Calu3 (cell line): Measurements from ENCODE around the gene ZBTB12. TPM values are rescaled to one million over a fixed set of nuclear protein-coding genes. Genes with fewer than 3 reads are reported as not detected.

Experiments
- BruUV-seq: library from RNA; stranded (reverse); fragments of 400-500 nt; replicated peaks from 2 replicates; lab custom pipeline; 2021; lab: Mats Ljungman, UMichigan
- CTCF ChIA-PET: fragments of 300-600 bp; sonication (Branson Sonifier 250); formaldehyde crosslinking; loops from one replicate; lab custom pipeline; 2022; ENCODE audit warnings: antibody characterized with exemption; lab: Charles Lee
- DNase-seq: peaks from one replicate; pipeline ENCODE4 v3.0.0; 2022
- H3K27ac Mint-ChIP-seq: one replicate; pipeline ENCODE4 v1.8.0; 2022; ENCODE audit warnings: mixed read lengths; ENCODE audit not compliant: unreplicated experiment
- H3K27me3 Mint-ChIP-seq: one replicate; pipeline ENCODE4 v1.8.0; 2022; ENCODE audit warnings: mixed read lengths; ENCODE audit not compliant: unreplicated experiment
- H3K36me3 Mint-ChIP-seq: one replicate; pipeline ENCODE4 v1.8.0; 2022; ENCODE audit warnings: mild to moderate bottlenecking, moderate library complexity, mixed read lengths; ENCODE audit not compliant: insufficient read depth, unreplicated experiment
- H3K4me1 Mint-ChIP-seq: one replicate; pipeline ENCODE4 v1.8.0; 2022; ENCODE audit warnings: mild to moderate bottlenecking, low read depth, mixed read lengths; ENCODE audit not compliant: unreplicated experiment
- H3K4me3 Mint-ChIP-seq: one replicate; pipeline ENCODE4 v1.8.0; 2022; ENCODE audit warnings: mild to moderate bottlenecking, low read depth, moderate library complexity, mixed read lengths; ENCODE audit not compliant: unreplicated experiment
- H3K9me3 Mint-ChIP-seq: one replicate; pipeline ENCODE4 v1.8.0; 2022; ENCODE audit warnings: low read depth, mixed read lengths; ENCODE audit not compliant: unreplicated experiment
- intact Hi-C: fragments of 100-400 bp; cut with micrococcal nuclease; formaldehyde crosslinking; loops from one replicate; pipeline ENCODE4 v1.10.0; 2022; ENCODE audit not compliant: unreplicated experiment
- total RNA-seq: library from RNA; stranded (reverse); gene quantifications from 2 replicates; pipeline ENCODE4 v1.2.3, GENCODE V29; 2022
- TF ChIP-seq, protein P1 (sequence below): fragments of 200-600 bp; IDR thresholded peaks from one replicate; pipeline ENCODE4 v1.8.0; 2022; ENCODE audit warnings: antibody characterized with exemption; ENCODE audit not compliant: unreplicated experiment

Gene ZBTB12
- total RNA-seq, 1 experiment from 2014 or later, result 28.1 TPM

DNA sequence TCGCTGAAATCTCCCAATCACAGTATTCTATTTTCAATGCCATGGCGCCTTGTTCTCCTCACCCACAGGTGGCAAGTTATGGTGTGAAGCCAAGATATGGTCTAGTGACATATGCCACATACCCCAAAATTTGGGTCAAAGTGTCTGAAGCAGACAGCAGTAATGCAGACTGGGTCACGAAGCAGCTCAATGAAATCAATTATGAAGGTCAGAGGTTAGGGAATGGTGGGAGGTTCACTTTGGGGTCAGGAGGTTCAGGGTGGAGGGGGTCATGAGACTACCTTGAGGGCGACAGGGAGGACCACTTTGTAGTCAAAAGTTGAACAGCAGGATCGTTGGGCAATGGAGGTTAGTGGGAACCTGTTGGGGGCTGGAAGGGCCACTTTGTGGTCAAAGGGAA, 46.4 kb upstream of the ZBTB12 start:
- CTCF ChIA-PET, result interaction anchor here (0.6 to 1.1 kb wide), 2 partner anchors 20 to 51 kb away, joined by 3 read pairs; partner anchors contain the start of gene EHMT2
- H3K4me3 Mint-ChIP-seq, result peak overlapping the region; percentile 77
- H3K4me1 Mint-ChIP-seq, result peaks cover 69% of the 10 kb centered on the region
- H3K9me3 Mint-ChIP-seq, result no peaks in the 10 kb centered on the region
- DNase-seq, result no peak
- peaks cover 78% of the 10 kb centered on the region for H3K36me3 Mint-ChIP-seq
- no TSS peak for BruUV-seq
- H3K27me3 Mint-ChIP-seq, result no peaks in the 10 kb centered on the region
- TF ChIP-seq, protein P1, sequence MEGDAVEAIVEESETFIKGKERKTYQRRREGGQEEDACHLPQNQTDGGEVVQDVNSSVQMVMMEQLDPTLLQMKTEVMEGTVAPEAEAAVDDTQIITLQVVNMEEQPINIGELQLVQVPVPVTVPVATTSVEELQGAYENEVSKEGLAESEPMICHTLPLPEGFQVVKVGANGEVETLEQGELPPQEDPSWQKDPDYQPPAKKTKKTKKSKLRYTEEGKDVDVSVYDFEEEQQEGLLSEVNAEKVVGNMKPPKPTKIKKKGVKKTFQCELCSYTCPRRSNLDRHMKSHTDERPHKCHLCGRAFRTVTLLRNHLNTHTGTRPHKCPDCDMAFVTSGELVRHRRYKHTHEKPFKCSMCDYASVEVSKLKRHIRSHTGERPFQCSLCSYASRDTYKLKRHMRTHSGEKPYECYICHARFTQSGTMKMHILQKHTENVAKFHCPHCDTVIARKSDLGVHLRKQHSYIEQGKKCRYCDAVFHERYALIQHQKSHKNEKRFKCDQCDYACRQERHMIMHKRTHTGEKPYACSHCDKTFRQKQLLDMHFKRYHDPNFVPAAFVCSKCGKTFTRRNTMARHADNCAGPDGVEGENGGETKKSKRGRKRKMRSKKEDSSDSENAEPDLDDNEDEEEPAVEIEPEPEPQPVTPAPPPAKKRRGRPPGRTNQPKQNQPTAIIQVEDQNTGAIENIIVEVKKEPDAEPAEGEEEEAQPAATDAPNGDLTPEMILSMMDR, result no peak
- peak overlapping the region; percentile 84 for H3K27ac Mint-ChIP-seq
- intact Hi-C loops, result loop anchor here (10.0 kb wide), 2 partner anchors 174 to 246 kb away; partner anchors contain the start of genes GPSM3, PBX2 and VWA7

DNA sequence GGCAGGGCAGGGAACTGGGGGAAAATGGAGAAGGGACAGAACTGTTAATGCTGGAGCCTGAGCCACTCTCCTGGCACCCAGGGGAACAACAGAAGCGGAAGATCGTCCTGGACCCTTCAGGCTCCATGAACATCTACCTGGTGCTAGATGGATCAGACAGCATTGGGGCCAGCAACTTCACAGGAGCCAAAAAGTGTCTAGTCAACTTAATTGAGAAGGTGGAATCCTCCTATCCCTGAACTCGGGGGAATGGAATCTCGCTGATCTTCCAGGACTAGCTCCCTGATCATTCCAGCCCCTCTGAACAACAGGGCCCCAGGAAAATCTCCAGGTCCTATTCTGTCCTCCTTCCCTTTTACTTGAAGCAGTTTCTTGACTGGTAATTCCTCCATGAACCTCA, 46.0 kb upstream of the ZBTB12 start:
- no peaks in the 10 kb centered on the region for H3K9me3 Mint-ChIP-seq
- no peaks in the 10 kb centered on the region for H3K27me3 Mint-ChIP-seq
- intact Hi-C loops, result loop anchor here (10.0 kb wide), 2 partner anchors 173 to 247 kb away; partner anchors contain the start of genes GPSM3, PBX2 and VWA7
- BruUV-seq, result no TSS peak
- peaks cover 74% of the 10 kb centered on the region for H3K36me3 Mint-ChIP-seq
- CTCF ChIA-PET, result no interaction called here
- DNase-seq, result no peak
- H3K4me1 Mint-ChIP-seq, result peaks cover 66% of the 10 kb centered on the region
- peak overlapping the region; percentile 77 for H3K4me3 Mint-ChIP-seq
- H3K27ac Mint-ChIP-seq, result peak overlapping the region; percentile 84
- TF ChIP-seq, protein P1, result no peak

DNA sequence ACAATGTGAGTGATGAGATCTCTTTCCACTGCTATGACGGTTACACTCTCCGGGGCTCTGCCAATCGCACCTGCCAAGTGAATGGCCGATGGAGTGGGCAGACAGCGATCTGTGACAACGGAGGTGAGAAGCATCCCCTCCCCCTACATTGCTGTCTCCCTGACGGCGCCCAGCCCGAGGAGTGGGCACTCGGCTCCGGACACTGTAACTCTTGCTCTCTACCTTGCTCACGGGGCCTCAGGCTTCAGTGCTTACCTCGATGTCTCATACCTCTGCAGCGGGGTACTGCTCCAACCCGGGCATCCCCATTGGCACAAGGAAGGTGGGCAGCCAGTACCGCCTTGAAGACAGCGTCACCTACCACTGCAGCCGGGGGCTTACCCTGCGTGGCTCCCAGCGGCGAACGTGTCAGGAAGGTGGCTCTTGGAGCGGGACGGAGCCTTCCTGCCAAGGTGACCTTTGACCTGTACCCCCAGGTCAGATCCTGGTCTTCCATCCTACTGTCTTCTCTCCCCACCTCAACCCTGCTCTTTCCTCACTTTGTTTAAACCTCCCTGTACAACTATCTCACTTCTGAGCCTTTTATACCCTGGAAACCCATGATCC, 45.3 kb upstream of the ZBTB12 start:
- DNase-seq, result no peak
- H3K27me3 Mint-ChIP-seq, result no peaks in the 10 kb centered on the region
- BruUV-seq, result no TSS peak
- peaks cover 70% of the 10 kb centered on the region for H3K4me1 Mint-ChIP-seq
- peak overlapping the region; percentile 84 for H3K27ac Mint-ChIP-seq
- H3K9me3 Mint-ChIP-seq, result no peaks in the 10 kb centered on the region
- TF ChIP-seq, protein P1, result no peak
- intact Hi-C loops, result loop anchor here (10.0 kb wide), 2 partner anchors 172 to 248 kb away; partner anchors contain the start of genes GPSM3, PBX2 and VWA7
- CTCF ChIA-PET, result no interaction called here
- H3K36me3 Mint-ChIP-seq, result peaks cover 67% of the 10 kb centered on the region
- peak overlapping the region; percentile 77 for H3K4me3 Mint-ChIP-seq

DNA sequence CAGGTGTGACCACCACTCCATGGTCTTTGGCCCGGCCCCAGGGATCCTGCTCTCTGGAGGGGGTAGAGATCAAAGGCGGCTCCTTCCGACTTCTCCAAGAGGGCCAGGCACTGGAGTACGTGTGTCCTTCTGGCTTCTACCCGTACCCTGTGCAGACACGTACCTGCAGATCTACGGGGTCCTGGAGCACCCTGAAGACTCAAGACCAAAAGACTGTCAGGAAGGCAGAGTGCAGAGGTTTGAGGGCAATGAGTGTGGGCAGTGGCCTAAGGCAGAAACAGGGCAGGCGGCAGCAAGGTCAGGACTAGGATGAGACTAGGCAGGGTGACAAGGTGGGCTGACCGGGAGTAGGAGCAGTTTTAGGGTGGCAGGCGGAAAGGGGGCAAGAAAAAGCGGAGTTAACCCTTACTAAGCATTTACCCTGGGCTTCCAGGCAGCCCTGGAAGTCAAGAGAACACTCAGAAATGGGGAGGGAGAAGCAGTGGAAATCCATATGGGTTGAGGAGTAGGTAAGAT, 44.5 kb upstream of the ZBTB12 start:
- intact Hi-C loops, result loop anchor here (10.0 kb wide), 2 partner anchors 172 to 248 kb away; partner anchors contain the start of genes GPSM3, PBX2 and VWA7
- TSS peak; percentile 58 for BruUV-seq
- Mint-ChIP-seq H3K36me3 (peaks cover 61% of the 10 kb centered on the region), H3K9me3 (no peaks in the 10 kb centered on the region), H3K4me1 (peaks cover 77% of the 10 kb centered on the region), H3K27me3 (no peaks in the 10 kb centered on the region), H3K27ac (peak overlapping the region; percentile 84), H3K4me3 (peak overlapping the region; percentile 77)
- TF ChIP-seq, protein P1, result no peak
- CTCF ChIA-PET, result interaction anchor here (0.8 to 1.5 kb wide), 12 partner anchors 13 to 207 kb away, joined by 3 to 16 read pairs (median 5); partner anchors contain the start of genes DXO, EHMT2, LSM2 and MSH5
- DNase-seq, result no peak
